Mesenchymal stem cell (in vitro differentiated cells and primary cell): ENCODE data around the gene GRHL1.

ENCODE experiments used
- DNase-seq: peaks from one replicate; pipeline ENCODE4 v3.0.0-alpha.2; 2013
- H2AFZ ChIP-seq: one replicate; pipeline ENCODE4 v1.6.1; 2013; ENCODE audit warnings: low read depth, mild to moderate bottlenecking, control low read depth, inconsistent platforms, low read length, moderate library complexity
- H2AK5ac ChIP-seq: 2 replicates; pipeline ENCODE4 v1.6.1; 2013; ENCODE audit warnings: low read length, moderate library complexity, mild to moderate bottlenecking, inconsistent platforms; ENCODE audit not compliant: severe bottlenecking
- H2BK120ac ChIP-seq: one replicate; pipeline ENCODE4 v1.6.1; 2013; ENCODE audit warnings: low read depth, mild to moderate bottlenecking, inconsistent platforms, low read length, moderate library complexity
- H2BK12ac ChIP-seq, 2 experiments: one replicate each; pipeline ENCODE4 v1.6.1; 2013; ENCODE audit warnings: inconsistent platforms in 2 of 2, low read length in 2 of 2, mild to moderate bottlenecking in 2 of 2, moderate library complexity in 2 of 2, control low read depth in 1 of 2
- H2BK15ac ChIP-seq: one replicate; pipeline ENCODE4 v1.6.1; 2013; ENCODE audit warnings: mild to moderate bottlenecking, low read depth, inconsistent platforms; ENCODE audit not compliant: poor library complexity, severe bottlenecking
- H2BK5ac ChIP-seq: 2 replicates; pipeline ENCODE4 v1.6.1; 2013; ENCODE audit warnings: low read depth, mild to moderate bottlenecking, low read length, control low read depth, inconsistent platforms; ENCODE audit not compliant: poor library complexity, severe bottlenecking
- H3K14ac ChIP-seq, 2 experiments: one replicate each; pipeline ENCODE4 v1.6.1; 2013; ENCODE audit warnings: inconsistent platforms in 2 of 2, low read length in 2 of 2, control low read depth in 1 of 2, mild to moderate bottlenecking in 1 of 2, moderate library complexity in 1 of 2
- H3K18ac ChIP-seq, 2 experiments: one replicate each; pipeline ENCODE4 v1.6.1; 2013; ENCODE audit warnings: inconsistent platforms in 2 of 2, low read length in 2 of 2, control low read depth in 1 of 2, low read depth in 1 of 2, mild to moderate bottlenecking in 1 of 2
- H3K23ac ChIP-seq, 2 experiments: one replicate each; pipeline ENCODE4 v1.6.1; 2013; ENCODE audit warnings: inconsistent platforms in 2 of 2, low read length in 2 of 2, mild to moderate bottlenecking in 2 of 2, moderate library complexity in 2 of 2, control low read depth in 1 of 2
- H3K27ac ChIP-seq: 2 replicates; pipeline ENCODE4 v1.5.1; 2013; ENCODE audit warnings: mild to moderate bottlenecking, moderate library complexity, low read length, control low read depth, inconsistent platforms; ENCODE audit not compliant: poor library complexity, severe bottlenecking
- H3K27me3 ChIP-seq, 2 experiments: 2 replicates each; pipeline versions ENCODE4 v1.6.1 to v1.7.0; 2013; ENCODE audit warnings: low read length in 2 of 2, mild to moderate bottlenecking in 2 of 2, moderate library complexity in 2 of 2, control low read depth in 1 of 2, inconsistent platforms in 1 of 2; ENCODE audit not compliant: control insufficient read depth in 1 of 2, insufficient read depth in 1 of 2
- H3K36me3 ChIP-seq, 2 experiments: 2 replicates each; pipeline versions ENCODE4 v1.6.1 to v1.7.0; 2013; ENCODE audit warnings: low read length in 2 of 2, control low read depth in 1 of 2, inconsistent platforms in 1 of 2, low read depth in 1 of 2, mild to moderate bottlenecking in 1 of 2; ENCODE audit not compliant: insufficient read depth in 2 of 2, control insufficient read depth in 1 of 2
- H3K4ac ChIP-seq, 2 experiments: one replicate each; pipeline ENCODE4 v1.6.1; 2013; ENCODE audit warnings: inconsistent platforms in 2 of 2, low read length in 2 of 2, mild to moderate bottlenecking in 2 of 2, moderate library complexity in 2 of 2, control low read depth in 1 of 2, low read depth in 1 of 2
- H3K4me1 ChIP-seq: 2 replicates; pipeline ENCODE4 v1.6.1; 2013; ENCODE audit warnings: low read depth, low read length, control low read depth; ENCODE audit not compliant: control insufficient read depth, insufficient read depth
- H3K4me2 ChIP-seq: 2 replicates; pipeline ENCODE4 v1.6.1; 2013; ENCODE audit warnings: low read length, mild to moderate bottlenecking, inconsistent platforms; ENCODE audit not compliant: poor library complexity, severe bottlenecking
- H3K4me3 ChIP-seq, 2 experiments: 2 replicates each; pipeline versions ENCODE4 v1.5.1 to v1.7.0; 2013; ENCODE audit warnings: low read length in 2 of 2, mild to moderate bottlenecking in 2 of 2, control low read depth in 1 of 2, low read depth in 1 of 2; ENCODE audit not compliant: insufficient read depth in 1 of 2
- H3K79me1 ChIP-seq: replicated peaks from 2 replicates; pipeline ENCODE4 v1.6.1; 2013; ENCODE audit warnings: mild to moderate bottlenecking, control low read depth, low read length, inconsistent platforms; ENCODE audit not compliant: poor library complexity, severe bottlenecking
- H3K9ac ChIP-seq: 2 replicates; pipeline ENCODE4 v1.7.0; 2013; ENCODE audit warnings: mild to moderate bottlenecking, low read length, moderate library complexity
- H3K9me3 ChIP-seq: 2 replicates; pipeline ENCODE4 v1.7.0; 2013; ENCODE audit warnings: mild to moderate bottlenecking, low read length; ENCODE audit not compliant: control insufficient read depth
- H4K8ac ChIP-seq: one replicate; pipeline ENCODE4 v1.6.1; 2013; ENCODE audit warnings: inconsistent platforms, mild to moderate bottlenecking, low read length, moderate library complexity
- H4K91ac ChIP-seq: one replicate; pipeline ENCODE4 v1.6.1; 2013; ENCODE audit warnings: mild to moderate bottlenecking, low read length, inconsistent platforms
- WGBS: methylation state at CpG from one replicate; pipeline ENCODE4 v1.1.7; 2013; ENCODE audit warnings: mixed read lengths; 5-methylcytosine and 5-hydroxymethylcytosine counted together

Gene GRHL1

GRCh38 chr2:10022966-10023662 lies 71.6 kb downstream of the GRHL1 start:
- H4K91ac ChIP-seq: no peak overlapping the region
- 88% methylated on average over 10 of the region's 10 CpGs for WGBS
- H3K18ac ChIP-seq: no peak overlapping the region
- H2BK15ac ChIP-seq: no peak overlapping the region
- H2AK5ac ChIP-seq: no peak overlapping the region
- no peak overlapping the region for H3K4me2 ChIP-seq
- H3K79me1 ChIP-seq: no peaks in the 10 kb centered on the region
- no peak overlapping the region for H2AFZ ChIP-seq
- no peak overlapping the region for H2BK5ac ChIP-seq
- no peaks in the 10 kb centered on the region for H3K9me3 ChIP-seq
- H3K9ac ChIP-seq: no peak overlapping the region
- no peak overlapping the region for H2BK12ac ChIP-seq
- no peak overlapping the region for H3K4ac ChIP-seq
- H3K14ac ChIP-seq: no peak overlapping the region
- H3K23ac ChIP-seq: no peak overlapping the region
- H3K4me1 ChIP-seq: no peaks in the 10 kb centered on the region
- no peak overlapping the region for H3K4me3 ChIP-seq
- H2BK120ac ChIP-seq: no peak overlapping the region
- no peak for DNase-seq
- H3K27me3 ChIP-seq: peaks cover 5 to 19% of the 10 kb centered on the region in 2 experiments
- H3K36me3 ChIP-seq: no peaks in the 10 kb centered on the region
- H4K8ac ChIP-seq: no peak overlapping the region
- no peak overlapping the region for H3K27ac ChIP-seq

GRCh38 chr2:10026940-10027569 lies 75.6 kb downstream of the GRHL1 start:
- Histone ChIP-seq H3K27me3 (peaks cover 5% of the 10 kb centered on the region in 2 experiments), H3K4me2 (no peak overlapping the region), H2BK5ac (no peak overlapping the region), H3K4ac (no peak overlapping the region), H3K18ac (no peak overlapping the region), H3K9ac (no peak overlapping the region), H2BK120ac (no peak overlapping the region), H3K4me3 (no peak overlapping the region), H3K9me3 (no peaks in the 10 kb centered on the region), H3K79me1 (no peaks in the 10 kb centered on the region), H3K27ac (no peak overlapping the region), H2BK12ac (no peak overlapping the region), H2AK5ac (no peak overlapping the region), H4K91ac (no peak overlapping the region), H4K8ac (no peak overlapping the region), H3K4me1 (peaks cover 18% of the 10 kb centered on the region), H3K36me3 (no peaks in the 10 kb centered on the region), H2BK15ac (no peak overlapping the region), H2AFZ (no peak overlapping the region), H3K23ac (no peak overlapping the region), H3K14ac (no peak overlapping the region)
- no peak for DNase-seq
- 88% methylated on average over 8 of the region's 8 CpGs for WGBS

GRCh38 chr2:10027660-10028330 lies 76.3 kb downstream of the GRHL1 start:
- Histone ChIP-seq H3K14ac (no peak overlapping the region), H3K9me3 (no peaks in the 10 kb centered on the region), H2BK15ac (no peak overlapping the region), H2BK5ac (no peak overlapping the region), H3K36me3 (no peaks in the 10 kb centered on the region), H4K91ac (no peak overlapping the region), H3K9ac (no peak overlapping the region), H3K27me3 (peaks cover 0 to 5% of the 10 kb centered on the region in 2 experiments), H2AFZ (no peak overlapping the region), H3K4me3 (no peak overlapping the region), H3K4me1 (peaks cover 18% of the 10 kb centered on the region), H2BK120ac (no peak overlapping the region), H3K79me1 (no peaks in the 10 kb centered on the region), H3K4ac (no peak overlapping the region), H2AK5ac (no peak overlapping the region), H3K4me2 (no peak overlapping the region), H3K23ac (no peak overlapping the region), H4K8ac (no peak overlapping the region), H3K27ac (no peak overlapping the region), H3K18ac (no peak overlapping the region), H2BK12ac (no peak overlapping the region)
- no peak for DNase-seq
- 93% methylated on average over 16 of the region's 16 CpGs for WGBS

GRCh38 chr2:10028407-10028987 lies 77.0 kb downstream of the GRHL1 start:
- Histone ChIP-seq H3K4me2 (no peak overlapping the region), H3K9me3 (no peaks in the 10 kb centered on the region), H2AK5ac (peak overlapping the region; percentile 38), H3K9ac (no peak overlapping the region), H3K23ac (no peak overlapping the region), H3K79me1 (no peaks in the 10 kb centered on the region), H3K27ac (no peak overlapping the region), H2BK5ac (no peak overlapping the region), H3K4me1 (peaks cover 18% of the 10 kb centered on the region), H2BK15ac (no peak overlapping the region), H3K27me3 (peaks cover 0 to 5% of the 10 kb centered on the region in 2 experiments), H3K4me3 (no peak overlapping the region), H3K14ac (no peak overlapping the region), H2AFZ (no peak overlapping the region), H3K36me3 (no peaks in the 10 kb centered on the region), H2BK12ac (peak overlapping the region in 1 of 2 experiments; percentile 29), H4K8ac (no peak overlapping the region), H2BK120ac (no peak overlapping the region), H3K4ac (no peak overlapping the region), H4K91ac (no peak overlapping the region), H3K18ac (peak overlapping the region in 1 of 2 experiments; percentile 44)
- no peak for DNase-seq
- WGBS: 78% methylated on average over 14 of the region's 16 CpGs
